Loucy (cell line): ENCODE results near the gene LAMP1.

ENCODE experiments used
- CTCF ChIP-seq: fragments of 200-600 bp; sonication (generic); conservative IDR thresholded peaks from 2 replicates; pipeline ENCODE4 v1.5.1; 2014; ENCODE audit warnings: mild to moderate bottlenecking, antibody characterized with exemption, low read length
- EZH2phosphoT487 ChIP-seq: fragments of 200-600 bp; IDR thresholded peaks from 2 replicates; pipeline ENCODE4 v1.6.1; 2018; ENCODE audit warnings: antibody characterized with exemption, mild to moderate bottlenecking, moderate library complexity, borderline replicate concordance

- TF ChIP-seq CTCF (no peak), EZH2phosphoT487 (no peak)
Measured at GRCh38 chr13:113355621-113356020, 58.6 kb downstream of the LAMP1 start.
